ENCODE measurements around the gene TOLLIP. TPM values are rescaled to one million over a fixed set of nuclear protein-coding genes. Genes with fewer than 3 reads are reported as not detected.
"Not testable (repeated sequence)": the region's sequence is repeated elsewhere in the genome, so short reads cannot be mapped to it uniquely, and the experiment has no call there.

TOLLIP gene
- total RNA-seq, 2 donors from 2014 or later: 72.8 to 161 TPM

DNA sequence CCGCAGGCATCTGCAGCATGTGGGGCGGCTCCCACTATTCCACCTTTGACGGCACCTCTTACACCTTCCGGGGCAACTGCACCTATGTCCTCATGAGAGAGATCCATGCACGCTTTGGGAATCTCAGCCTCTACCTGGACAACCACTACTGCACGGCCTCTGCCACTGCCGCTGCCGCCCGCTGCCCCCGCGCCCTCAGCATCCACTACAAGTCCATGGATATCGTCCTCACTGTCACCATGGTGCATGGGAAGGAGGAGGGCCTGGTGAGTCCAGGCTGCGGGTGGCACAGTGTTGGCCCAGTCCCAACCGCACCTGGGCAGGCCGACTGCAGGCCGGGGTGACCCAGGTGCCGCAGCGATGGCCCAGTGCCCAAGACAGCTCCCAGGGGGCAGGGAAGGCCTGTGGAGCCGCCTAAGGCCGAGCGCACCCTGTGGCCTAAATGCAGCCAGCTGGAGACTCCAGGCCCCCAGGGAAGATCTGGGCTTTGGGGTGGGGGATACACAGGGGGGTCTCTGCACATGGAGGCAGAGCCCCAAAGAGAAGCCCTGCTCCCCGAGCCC, 55.3 kb downstream of the TOLLIP start:
- no peaks in the 10 kb centered on the region for H3K36me3 ChIP-seq
- no peaks in the 10 kb centered on the region for H3K27me3 ChIP-seq (replicated peaks; ENCODE audit: insufficient read depth)
- no peak overlapping the region for H3K27ac ChIP-seq
- WGBS: 87% methylated on average over 22 of the region's 22 CpGs
- no peak for DNase-seq (ENCODE audit: low spot score)
- no peak overlapping the region for H3K4me3 ChIP-seq
- intact Hi-C loops (cut with DNase I): no loop called here
- TF ChIP-seq, protein P1, sequence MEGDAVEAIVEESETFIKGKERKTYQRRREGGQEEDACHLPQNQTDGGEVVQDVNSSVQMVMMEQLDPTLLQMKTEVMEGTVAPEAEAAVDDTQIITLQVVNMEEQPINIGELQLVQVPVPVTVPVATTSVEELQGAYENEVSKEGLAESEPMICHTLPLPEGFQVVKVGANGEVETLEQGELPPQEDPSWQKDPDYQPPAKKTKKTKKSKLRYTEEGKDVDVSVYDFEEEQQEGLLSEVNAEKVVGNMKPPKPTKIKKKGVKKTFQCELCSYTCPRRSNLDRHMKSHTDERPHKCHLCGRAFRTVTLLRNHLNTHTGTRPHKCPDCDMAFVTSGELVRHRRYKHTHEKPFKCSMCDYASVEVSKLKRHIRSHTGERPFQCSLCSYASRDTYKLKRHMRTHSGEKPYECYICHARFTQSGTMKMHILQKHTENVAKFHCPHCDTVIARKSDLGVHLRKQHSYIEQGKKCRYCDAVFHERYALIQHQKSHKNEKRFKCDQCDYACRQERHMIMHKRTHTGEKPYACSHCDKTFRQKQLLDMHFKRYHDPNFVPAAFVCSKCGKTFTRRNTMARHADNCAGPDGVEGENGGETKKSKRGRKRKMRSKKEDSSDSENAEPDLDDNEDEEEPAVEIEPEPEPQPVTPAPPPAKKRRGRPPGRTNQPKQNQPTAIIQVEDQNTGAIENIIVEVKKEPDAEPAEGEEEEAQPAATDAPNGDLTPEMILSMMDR (IDR thresholded peaks at IDR 0.05): no peak
- TF ChIP-seq POLR2AphosphoS5 (IDR thresholded peaks at IDR 0.05) (no peak), POLR2A (IDR thresholded peaks at IDR 0.05) (no peak)
- no peaks in the 10 kb centered on the region for H3K4me1 ChIP-seq (replicated peaks)
- H3K9me3 ChIP-seq: no peaks in the 10 kb centered on the region

- WGBS: 82% methylated on average over 9 of the region's 9 CpGs
- intact Hi-C loops (cut with DNase I): no loop called here
- H3K27ac ChIP-seq: no peak overlapping the region
- no peaks in the 10 kb centered on the region for H3K9me3 ChIP-seq
- no peak for DNase-seq (ENCODE audit: low spot score)
- TF ChIP-seq, protein P1 (IDR thresholded peaks at IDR 0.05): no peak
- TF ChIP-seq POLR2A (IDR thresholded peaks at IDR 0.05): no peak
- no peak for TF ChIP-seq POLR2AphosphoS5 (IDR thresholded peaks at IDR 0.05)
- no peaks in the 10 kb centered on the region for H3K27me3 ChIP-seq (replicated peaks; ENCODE audit: insufficient read depth)
- no peaks in the 10 kb centered on the region for H3K36me3 ChIP-seq
- no peak overlapping the region for H3K4me3 ChIP-seq
- H3K4me1 ChIP-seq (replicated peaks): no peaks in the 10 kb centered on the region
Observed at GRCh38 chr11:1253103-1253485, 56.3 kb downstream of the TOLLIP start.

- Histone ChIP-seq H3K27ac (no peak overlapping the region), H3K4me3 (no peak overlapping the region), H3K9me3 (no peaks in the 10 kb centered on the region), H3K4me1 (replicated peaks) (no peaks in the 10 kb centered on the region), H3K27me3 (replicated peaks; ENCODE audit: insufficient read depth) (no peaks in the 10 kb centered on the region), H3K36me3 (no peaks in the 10 kb centered on the region)
- 91% methylated on average over 38 of the region's 38 CpGs for WGBS
- TF ChIP-seq POLR2AphosphoS5 (IDR thresholded peaks at IDR 0.05): no peak
- TF ChIP-seq, protein P1 (IDR thresholded peaks at IDR 0.05): no peak
- no peak for TF ChIP-seq POLR2A (IDR thresholded peaks at IDR 0.05)
- intact Hi-C loops (cut with DNase I): no loop called here
- no peak for DNase-seq (ENCODE audit: low spot score)
Observed at GRCh38 chr11:1252371-1253102, 56.9 kb downstream of the TOLLIP start.

DNA sequence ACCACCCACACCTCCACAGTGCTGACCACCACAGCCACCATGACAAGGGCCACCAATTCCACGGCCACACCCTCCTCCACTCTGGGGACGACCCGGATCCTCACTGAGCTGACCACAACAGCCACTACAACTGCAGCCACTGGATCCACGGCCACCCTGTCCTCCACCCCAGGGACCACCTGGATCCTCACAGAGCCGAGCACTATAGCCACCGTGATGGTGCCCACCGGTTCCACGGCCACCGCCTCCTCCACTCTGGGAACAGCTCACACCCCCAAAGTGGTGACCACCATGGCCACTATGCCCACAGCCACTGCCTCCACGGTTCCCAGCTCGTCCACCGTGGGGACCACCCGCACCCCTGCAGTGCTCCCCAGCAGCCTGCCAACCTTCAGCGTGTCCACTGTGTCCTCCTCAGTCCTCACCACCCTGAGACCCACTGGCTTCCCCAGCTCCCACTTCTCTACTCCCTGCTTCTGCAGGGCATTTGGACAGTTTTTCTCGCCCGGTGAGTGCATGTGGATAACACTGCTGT, 58.1 kb downstream of the TOLLIP start:
- no peaks in the 10 kb centered on the region for H3K4me1 ChIP-seq (replicated peaks)
- no peak overlapping the region for H3K27ac ChIP-seq
- H3K27me3 ChIP-seq (replicated peaks; ENCODE audit: insufficient read depth): no peaks in the 10 kb centered on the region
- H3K4me3 ChIP-seq: no peak overlapping the region
- H3K36me3 ChIP-seq: no peaks in the 10 kb centered on the region
- intact Hi-C loops (cut with DNase I): no loop called here
- DNase-seq (ENCODE audit: low spot score): no peak
- WGBS: 95% methylated on average over 16 of the region's 16 CpGs
- H3K9me3 ChIP-seq: no peaks in the 10 kb centered on the region
- TF ChIP-seq POLR2A (IDR thresholded peaks at IDR 0.05): no peak
- TF ChIP-seq, protein P1 (IDR thresholded peaks at IDR 0.05): no peak
- TF ChIP-seq POLR2AphosphoS5 (IDR thresholded peaks at IDR 0.05): no peak

GRCh38 chr11:1250411-1250810, 59.0 kb downstream of the TOLLIP start:
- intact Hi-C loops (cut with DNase I); H3K36me3 ChIP-seq; H3K27me3 ChIP-seq (replicated peaks; ENCODE audit: insufficient read depth); H3K4me1 ChIP-seq (replicated peaks); H3K4me3 ChIP-seq; DNase-seq (ENCODE audit: low spot score); H3K27ac ChIP-seq; H3K9me3 ChIP-seq: not testable (repeated sequence)
- 97% methylated on average over 5 of the region's 12 CpGs for WGBS

- H3K9me3 ChIP-seq; H3K4me1 ChIP-seq (replicated peaks); H3K36me3 ChIP-seq; H3K27ac ChIP-seq; H3K4me3 ChIP-seq; H3K27me3 ChIP-seq (replicated peaks; ENCODE audit: insufficient read depth); DNase-seq (ENCODE audit: low spot score); intact Hi-C loops (cut with DNase I): not testable (repeated sequence)
- 100% methylated on average over 1 of the region's 18 CpGs for WGBS
Observed at GRCh38 chr11:1248951-1249350, 60.5 kb downstream of the TOLLIP start.

DNA sequence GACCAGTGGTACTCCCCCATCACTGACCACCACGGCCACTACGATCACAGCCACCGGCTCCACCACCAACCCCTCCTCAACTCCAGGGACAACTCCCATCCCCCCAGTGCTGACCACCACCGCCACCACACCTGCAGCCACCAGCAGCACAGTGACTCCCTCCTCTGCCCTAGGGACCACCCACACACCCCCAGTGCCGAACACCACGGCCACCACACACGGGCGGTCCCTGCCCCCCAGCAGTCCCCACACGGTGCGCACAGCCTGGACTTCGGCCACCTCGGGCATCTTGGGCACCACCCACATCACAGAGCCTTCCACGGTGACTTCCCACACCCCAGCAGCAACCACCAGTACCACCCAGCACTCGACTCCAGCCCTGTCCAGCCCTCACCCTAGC, 62.4 kb downstream of the TOLLIP start:
- H3K4me1 ChIP-seq (replicated peaks); intact Hi-C loops (cut with DNase I); H3K27me3 ChIP-seq (replicated peaks; ENCODE audit: insufficient read depth); H3K9me3 ChIP-seq; H3K36me3 ChIP-seq; DNase-seq (ENCODE audit: low spot score); H3K4me3 ChIP-seq; H3K27ac ChIP-seq: not testable (repeated sequence)
- WGBS: 97% methylated on average over 12 of the region's 14 CpGs

- 97% methylated on average over 14 of the region's 14 CpGs for WGBS
- intact Hi-C loops (cut with DNase I); H3K36me3 ChIP-seq; H3K27ac ChIP-seq; H3K27me3 ChIP-seq (replicated peaks; ENCODE audit: insufficient read depth); H3K4me3 ChIP-seq; DNase-seq (ENCODE audit: low spot score); H3K4me1 ChIP-seq (replicated peaks); H3K9me3 ChIP-seq: not testable (repeated sequence)
Observed at GRCh38 chr11:1246301-1246700, 63.1 kb downstream of the TOLLIP start.
